ENCODE data around the gene SELL. TPM values are rescaled to one million over a fixed set of nuclear protein-coding genes. Genes with fewer than 3 reads are reported as not detected.

The SELL gene
- total RNA-seq, 1 donor from 2014 or later, result not detected

GRCh38 chr1:169701261-169702005 lies 10.0 kb downstream of the SELL start:
- DNase-seq (ENCODE audit: low read depth), result no peak
- Histone ChIP-seq H3K27me3 (ENCODE audit: control insufficient read depth, insufficient read depth, low read length) (no peaks in the 10 kb centered on the region), H3K36me3 (ENCODE audit: control insufficient read depth, insufficient read depth, low read length) (no peaks in the 10 kb centered on the region), H3K4me3 (ENCODE audit: low read depth, low read length) (no peak overlapping the region)
- TF ChIP-seq CTCF (IDR thresholded peaks at IDR 0.05; ENCODE audit: insufficient read depth, low read length, poor library complexity, severe bottlenecking), result no peak

DNA sequence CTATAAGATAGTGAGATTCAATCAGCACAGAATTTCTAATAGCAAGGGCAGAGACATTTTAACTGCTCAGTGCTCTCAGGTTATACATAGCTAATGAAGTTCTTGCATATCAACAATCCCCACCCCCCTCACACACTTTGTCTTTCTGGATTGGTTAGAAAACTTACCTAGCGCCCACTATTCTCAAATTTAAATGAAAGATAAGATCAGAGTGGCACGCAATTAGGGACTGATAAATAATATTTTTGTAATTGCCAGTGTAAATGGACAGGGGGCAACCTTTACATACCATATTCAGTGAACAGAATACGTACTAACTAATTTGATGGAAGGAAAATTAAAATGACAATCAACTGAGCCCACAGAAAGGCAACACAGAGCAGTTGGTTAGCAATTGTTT lies 11.7 kb downstream of the SELL start:
- no peaks in the 10 kb centered on the region for H3K36me3 ChIP-seq (ENCODE audit: control insufficient read depth, insufficient read depth, low read length)
- no peaks in the 10 kb centered on the region for H3K27me3 ChIP-seq (ENCODE audit: control insufficient read depth, insufficient read depth, low read length)
- TF ChIP-seq CTCF (IDR thresholded peaks at IDR 0.05; ENCODE audit: insufficient read depth, low read length, poor library complexity, severe bottlenecking), result no peak
- no peak overlapping the region for H3K4me3 ChIP-seq (ENCODE audit: low read depth, low read length)
- DNase-seq (ENCODE audit: low read depth), result no peak

- TF ChIP-seq CTCF (IDR thresholded peaks at IDR 0.05; ENCODE audit: insufficient read depth, low read length, poor library complexity, severe bottlenecking), result no peak
- H3K27me3 ChIP-seq (ENCODE audit: control insufficient read depth, insufficient read depth, low read length), result no peaks in the 10 kb centered on the region
- no peak overlapping the region for H3K4me3 ChIP-seq (ENCODE audit: low read depth, low read length)
- H3K36me3 ChIP-seq (ENCODE audit: control insufficient read depth, insufficient read depth, low read length), result no peaks in the 10 kb centered on the region
- no peak for DNase-seq (ENCODE audit: low read depth)
Measured at GRCh38 chr1:169698976-169699375, 12.4 kb downstream of the SELL start.

DNA sequence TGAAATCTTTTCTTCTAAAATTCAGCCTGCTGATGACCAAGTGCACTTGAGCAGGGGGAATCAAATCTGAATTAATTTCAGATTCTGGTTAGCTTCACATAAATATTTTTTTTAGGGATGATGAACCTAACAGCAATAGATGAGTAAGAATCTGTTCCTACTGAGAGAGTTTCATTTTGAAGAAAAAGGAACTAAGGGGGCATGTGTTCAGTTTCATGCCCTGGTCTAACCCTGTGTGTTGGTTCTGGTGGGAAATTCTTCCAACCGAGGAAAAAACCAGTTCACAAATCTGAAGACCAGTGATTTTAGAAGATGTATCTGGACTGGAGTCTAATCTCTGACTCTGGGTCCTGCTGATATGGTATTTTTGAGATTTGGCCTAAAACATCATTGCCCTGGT lies 13.7 kb downstream of the SELL start:
- no peak for DNase-seq (ENCODE audit: low read depth)
- no peak for TF ChIP-seq CTCF (IDR thresholded peaks at IDR 0.05; ENCODE audit: insufficient read depth, low read length, poor library complexity, severe bottlenecking)
- Histone ChIP-seq H3K27me3 (ENCODE audit: control insufficient read depth, insufficient read depth, low read length) (no peaks in the 10 kb centered on the region), H3K36me3 (ENCODE audit: control insufficient read depth, insufficient read depth, low read length) (no peaks in the 10 kb centered on the region), H3K4me3 (ENCODE audit: low read depth, low read length) (no peak overlapping the region)

GRCh38 chr1:169696273-169697100 lies 14.9 kb downstream of the SELL start:
- no peak for DNase-seq (ENCODE audit: low read depth)
- no peak overlapping the region for H3K4me3 ChIP-seq (ENCODE audit: low read depth, low read length)
- TF ChIP-seq CTCF (IDR thresholded peaks at IDR 0.05; ENCODE audit: insufficient read depth, low read length, poor library complexity, severe bottlenecking), result no peak
- H3K36me3 ChIP-seq (ENCODE audit: control insufficient read depth, insufficient read depth, low read length), result no peaks in the 10 kb centered on the region
- no peaks in the 10 kb centered on the region for H3K27me3 ChIP-seq (ENCODE audit: control insufficient read depth, insufficient read depth, low read length)
